GM21619 (cell line): Measurements from ENCODE around the gene SLC9C1.

Source experiments
- ATAC-seq: cut with Tn5 transposase; IDR thresholded peaks from one replicate; pipeline ENCODE4 v1.9.1; 2021; ENCODE audit not compliant: unreplicated experiment

The SLC9C1 gene

DNA sequence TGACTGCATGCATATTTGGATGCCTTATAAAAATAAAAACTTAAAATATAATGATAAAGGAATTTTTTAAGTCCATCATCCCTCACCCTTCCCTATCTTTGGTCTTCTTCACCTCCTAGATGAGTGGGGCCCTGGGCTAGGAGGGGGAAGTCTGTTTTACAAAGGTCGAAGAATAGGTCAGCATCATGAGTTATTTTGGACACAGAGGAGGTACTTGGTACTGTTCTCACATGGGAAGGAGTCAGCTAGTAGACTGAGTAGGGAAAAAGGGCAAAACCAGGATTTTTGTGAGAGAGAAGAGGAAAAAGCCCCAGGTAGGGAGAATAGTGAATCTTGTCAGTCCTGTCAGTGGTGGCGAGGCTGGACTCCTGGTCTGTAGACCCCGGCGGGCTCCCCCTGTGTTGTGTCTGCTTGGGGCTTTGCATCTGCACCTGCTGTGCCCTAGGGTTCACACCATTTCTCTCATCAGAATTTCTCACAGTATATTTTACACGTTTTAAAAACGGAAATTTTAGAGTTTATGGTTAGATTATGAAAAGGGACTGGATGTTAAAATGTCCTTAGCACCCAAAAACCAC, 178.1 kb downstream of the SLC9C1 start:
- no peak for ATAC-seq

DNA sequence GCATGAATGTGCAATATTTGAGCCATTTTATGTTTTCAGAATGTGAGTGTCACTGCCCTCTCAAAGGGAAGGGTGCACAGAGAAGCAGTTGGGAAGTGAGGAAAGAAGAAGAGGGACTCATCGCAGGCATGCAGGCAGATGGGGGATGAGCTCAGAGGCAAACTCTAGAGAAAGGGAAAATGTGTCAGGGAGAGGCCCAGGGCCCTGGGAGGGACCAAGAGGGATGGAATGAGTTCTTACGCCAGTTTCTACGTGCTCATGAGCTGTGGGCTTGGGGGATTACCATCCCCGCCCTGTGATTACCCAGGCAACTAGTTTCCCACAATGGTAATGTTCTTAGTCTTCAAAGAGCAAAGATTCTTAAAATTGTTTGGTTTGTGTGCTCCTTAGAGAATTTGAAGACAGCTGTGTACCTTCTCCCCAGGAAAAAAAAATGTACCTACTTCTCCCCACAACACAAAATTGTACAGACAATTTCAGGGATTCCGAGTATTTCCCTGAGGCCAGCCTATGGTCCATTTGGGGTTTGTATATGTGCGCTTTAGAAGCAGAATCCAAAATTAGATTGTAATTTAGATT, 178.8 kb downstream of the SLC9C1 start:
- ATAC-seq = peak; percentile 37

DNA sequence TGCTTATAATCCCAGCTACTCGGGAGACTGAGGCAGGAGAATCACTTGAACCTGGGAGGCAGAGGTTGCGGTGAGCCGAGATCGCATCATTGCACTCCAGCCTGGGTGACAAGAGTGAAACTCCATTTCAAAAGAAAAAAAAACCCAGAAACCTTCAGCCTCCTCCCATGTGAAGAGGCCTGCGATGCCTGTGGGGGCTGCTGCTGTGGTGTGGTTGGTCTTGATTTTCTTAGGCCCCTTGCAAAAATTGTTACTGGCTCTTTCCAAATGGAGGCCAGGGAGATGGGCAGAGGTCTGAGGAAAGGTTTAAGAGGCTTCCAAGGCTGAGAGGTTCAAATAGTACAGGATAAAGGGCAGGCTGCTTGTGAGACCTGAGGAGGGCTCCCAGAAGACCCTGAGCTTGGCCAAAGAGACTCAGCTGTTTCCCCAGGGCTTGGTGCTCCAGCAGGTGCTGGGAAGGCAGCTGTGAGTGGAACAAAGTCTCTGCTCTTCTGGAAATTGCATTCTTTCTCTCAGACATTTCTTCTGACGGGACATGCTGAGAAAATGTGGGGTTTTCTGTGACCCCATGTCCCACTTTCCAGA, 179.3 kb downstream of the SLC9C1 start:
- no peak for ATAC-seq

DNA sequence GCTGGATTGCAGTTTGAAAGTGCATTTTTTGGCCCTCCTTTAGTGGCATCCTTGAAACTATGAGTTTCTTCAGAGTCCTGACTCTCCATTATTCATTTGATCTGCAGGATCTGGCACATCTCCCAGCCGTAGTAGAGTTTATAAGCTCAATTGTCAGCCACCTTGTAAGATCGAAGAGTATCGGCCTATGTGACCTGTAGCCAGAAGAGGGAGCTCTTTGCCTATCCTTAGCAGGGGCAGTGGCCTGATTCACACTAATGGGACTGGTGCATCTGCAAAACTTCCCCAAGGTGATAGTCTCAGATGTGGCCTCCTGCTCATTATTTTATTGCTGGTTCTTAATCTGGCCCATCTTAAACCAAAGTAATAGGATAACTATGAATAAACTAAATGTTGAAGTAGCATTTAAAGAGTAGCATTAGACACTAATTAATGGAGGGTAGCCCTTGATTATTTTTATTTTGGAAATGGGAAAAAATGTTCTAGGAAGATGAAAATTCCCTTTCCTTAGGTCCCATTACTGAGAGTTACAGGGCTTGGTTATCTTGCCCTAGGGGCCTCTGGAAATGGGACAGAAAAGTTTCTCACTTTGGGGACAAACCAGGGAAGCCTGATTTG, 182.1 kb downstream of the SLC9C1 start:
- ATAC-seq = peak; percentile 57

DNA sequence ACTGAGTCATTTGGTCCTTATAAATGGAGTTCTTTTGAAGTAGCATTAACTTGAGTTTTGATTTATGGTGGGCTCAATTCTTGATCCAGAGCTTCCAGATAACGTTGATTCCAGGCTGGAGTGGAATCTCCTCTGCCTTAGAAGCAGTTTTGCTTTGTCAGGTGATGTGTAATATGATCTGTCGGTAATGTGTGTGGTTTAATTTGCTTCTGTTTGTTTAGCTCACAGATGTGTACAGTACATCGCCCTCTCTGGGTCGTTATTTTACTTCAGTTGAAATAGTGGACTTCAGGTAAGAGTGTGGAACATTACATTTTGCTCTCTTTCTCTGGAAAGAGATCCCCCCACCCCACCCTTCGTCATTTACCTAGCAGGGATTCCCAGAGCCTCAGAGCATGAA, 184.7 kb downstream of the SLC9C1 start:
- no peak for ATAC-seq

DNA sequence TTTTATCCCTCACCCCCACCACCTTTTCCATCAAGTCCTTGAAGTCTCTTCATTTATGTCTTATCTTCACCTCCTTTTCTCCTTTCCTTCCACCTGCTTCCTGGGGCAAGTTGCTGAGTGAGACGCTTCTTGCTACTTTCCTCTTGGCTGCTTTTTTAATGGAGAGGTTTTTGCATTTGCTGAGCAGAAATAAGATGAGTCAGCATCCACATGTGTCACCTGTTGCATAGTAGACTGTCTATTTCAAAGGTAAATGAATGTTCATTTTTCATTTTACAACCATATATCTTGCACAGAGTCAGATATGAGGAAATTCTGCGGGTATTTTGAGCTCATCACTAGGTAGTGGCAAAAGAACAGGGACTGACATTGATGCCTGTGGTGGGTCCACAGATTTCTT, 189.2 kb downstream of the SLC9C1 start:
- ATAC-seq = no peak

DNA sequence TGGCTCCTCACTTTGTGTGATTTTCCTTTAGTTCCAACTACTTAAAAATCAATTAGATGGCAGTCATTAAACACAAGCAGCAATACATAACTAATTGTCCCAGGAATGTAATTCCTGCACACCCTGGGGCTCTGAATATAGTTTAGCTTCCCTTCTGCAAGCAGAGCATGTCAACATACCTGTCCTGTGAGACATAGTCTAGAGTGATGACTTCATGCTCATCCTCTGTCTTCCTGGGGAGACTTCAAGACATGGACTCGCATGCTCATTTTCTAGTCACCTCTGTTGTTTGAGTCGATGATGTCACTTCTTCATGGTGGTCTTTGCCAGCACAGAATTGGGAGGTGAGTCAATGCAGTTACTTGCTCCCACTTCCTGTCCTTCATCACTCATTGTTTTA, 192.1 kb downstream of the SLC9C1 start:
- ATAC-seq = no peak

DNA sequence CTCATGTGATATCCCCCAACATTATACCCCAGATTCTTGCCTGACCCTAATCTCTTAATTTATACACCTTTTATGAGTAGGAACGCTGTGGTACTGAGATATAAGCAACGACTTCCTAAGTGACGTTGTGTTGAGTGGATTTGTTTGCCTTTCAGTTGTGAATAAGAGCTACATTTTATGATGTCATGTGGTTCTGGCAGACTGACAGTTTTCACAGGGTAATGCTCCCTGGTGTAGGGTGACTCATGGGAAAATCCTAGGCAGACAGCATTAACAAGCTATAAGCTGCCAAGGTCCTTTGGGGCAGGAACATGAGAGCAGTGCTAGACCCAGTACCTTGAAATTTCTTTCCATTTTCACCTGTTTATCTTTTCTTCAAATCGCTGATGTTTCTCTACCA, 196.6 kb downstream of the SLC9C1 start:
- peak; percentile 59 for ATAC-seq

DNA sequence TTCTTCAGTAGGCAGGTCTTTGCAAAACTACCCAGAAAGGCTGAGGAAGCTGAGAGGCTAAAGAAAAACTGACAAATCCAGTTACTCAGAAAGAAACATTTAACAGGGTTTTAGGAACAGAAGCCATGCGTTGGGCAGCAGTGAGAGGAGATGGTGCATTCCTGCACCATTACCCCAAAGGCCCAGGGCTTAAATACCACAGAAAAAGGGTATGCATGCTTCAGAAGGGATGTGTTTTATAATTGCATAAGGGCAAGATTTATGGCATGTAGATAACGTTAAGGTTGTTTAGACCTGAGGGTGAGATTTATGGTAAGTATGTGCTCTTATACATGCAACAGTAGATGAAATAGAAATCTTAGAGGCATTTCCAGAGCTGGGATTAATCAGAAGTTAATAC, 197.8 kb downstream of the SLC9C1 start:
- no peak for ATAC-seq

DNA sequence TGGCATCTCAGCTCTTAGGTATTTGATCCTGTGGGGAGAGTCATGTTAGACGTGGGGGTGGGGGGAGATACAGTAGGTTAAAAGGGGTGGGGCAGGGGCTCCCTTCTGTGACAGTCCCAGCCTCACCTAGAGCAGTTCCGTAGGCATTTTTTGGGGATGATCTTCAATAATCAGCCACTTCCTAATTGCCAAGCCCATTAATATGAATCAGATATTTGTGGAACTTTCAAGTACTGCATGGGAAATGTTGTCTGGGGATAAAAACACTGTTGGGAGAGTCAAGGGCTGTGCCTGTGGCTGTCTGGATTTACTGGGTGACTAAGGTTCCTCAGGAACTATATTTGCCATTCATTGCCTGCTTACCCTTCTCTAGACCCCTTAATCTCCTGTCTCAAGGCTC, 198.3 kb downstream of the SLC9C1 start:
- ATAC-seq = no peak

DNA sequence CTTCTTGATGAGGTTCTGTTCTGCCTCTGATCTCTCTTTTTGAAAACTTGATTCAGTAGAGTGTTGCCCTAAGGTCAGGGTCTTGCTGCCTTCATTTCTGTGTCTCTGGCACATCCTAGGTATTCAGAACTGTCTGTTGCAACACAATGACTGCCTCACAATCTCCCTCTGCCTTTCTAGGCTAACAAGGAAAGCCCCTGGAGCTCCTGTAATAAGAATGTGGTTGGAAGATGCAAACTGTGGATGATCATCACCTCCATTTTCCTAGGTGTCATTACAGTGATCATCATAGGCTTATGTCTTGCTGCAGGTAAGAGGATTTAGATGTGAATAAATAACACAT, 200.9 kb downstream of the SLC9C1 start:
- no peak for ATAC-seq

DNA sequence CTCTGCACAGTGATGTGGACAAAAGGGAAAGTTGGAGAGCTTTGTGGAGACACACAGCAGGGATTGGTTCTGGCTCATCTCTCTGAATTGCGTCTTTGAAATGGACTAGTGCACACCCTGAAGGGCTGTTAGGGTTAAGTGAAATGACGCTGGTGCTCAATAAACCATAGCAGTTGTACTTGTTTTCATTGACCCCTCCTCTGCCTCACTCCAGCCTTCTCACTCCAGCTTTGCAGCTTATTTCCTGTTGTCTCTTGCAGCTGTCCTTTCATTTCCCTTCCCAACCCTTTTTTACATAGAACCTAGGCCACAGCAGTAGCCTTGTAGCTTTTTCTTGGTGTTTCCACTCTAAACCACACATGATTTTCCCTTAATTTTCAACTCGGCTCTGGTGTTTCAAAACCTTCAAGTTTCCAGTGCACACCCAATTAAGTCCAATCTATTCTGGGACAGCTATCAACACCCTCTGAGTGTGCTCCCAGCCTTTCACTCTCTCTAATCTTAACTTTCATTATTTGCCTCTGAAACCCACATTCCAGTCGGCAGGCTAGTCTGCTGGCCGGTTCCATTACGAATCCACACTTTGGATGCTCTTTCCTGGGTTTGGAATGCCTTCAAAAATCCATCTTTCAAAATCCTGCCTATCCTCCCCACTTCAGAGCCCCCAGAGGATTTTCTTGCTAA, 201.4 kb downstream of the SLC9C1 start:
- peak; percentile 59 for ATAC-seq

DNA sequence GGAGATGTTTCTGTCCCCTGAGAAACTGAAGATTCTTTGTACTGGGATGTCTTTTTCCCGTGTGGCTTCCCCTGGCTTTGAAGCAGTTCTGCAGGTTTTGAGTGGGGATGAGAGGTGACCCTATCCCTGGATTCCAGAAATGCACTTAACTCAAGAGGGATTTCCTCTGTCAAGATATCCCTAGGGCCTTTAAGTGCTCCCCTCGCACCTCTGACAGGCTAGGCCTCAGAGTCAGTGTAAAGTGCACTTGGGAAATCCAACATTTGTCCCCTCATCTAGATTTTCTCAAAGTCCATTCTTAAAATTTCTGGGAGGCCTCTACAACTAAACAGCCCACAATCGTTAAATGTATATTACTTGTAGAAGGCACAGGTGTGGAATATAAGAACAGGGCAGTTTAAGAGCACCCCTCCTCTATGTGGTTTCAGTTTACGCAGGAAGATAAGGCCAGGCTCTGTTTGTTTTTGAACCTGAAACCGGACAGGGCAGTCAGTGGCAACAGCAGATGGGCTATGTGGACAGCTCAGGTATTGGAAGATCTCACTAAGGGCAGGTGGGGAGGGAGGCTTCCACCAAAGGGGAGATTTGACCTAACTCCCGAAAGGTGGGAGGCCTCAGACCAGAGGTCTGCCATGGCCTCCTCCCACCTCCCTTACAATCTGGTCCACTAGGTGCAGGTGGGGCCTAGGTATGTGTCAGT, 203.0 kb downstream of the SLC9C1 start:
- ATAC-seq = no peak
